Left ventricle myocardium inferior (tissue), 1 donor: ENCODE results near the gene DYSF. TPM values are rescaled to one million over a fixed set of nuclear protein-coding genes. Genes with fewer than 3 reads are reported as not detected.

Experiments
- DNase-seq: peaks from one replicate; pipeline ENCODE4 v3.0.0-alpha.2; 2020
- H3K27ac ChIP-seq: fragments of 200-600 bp; replicated peaks from 2 replicates; pipeline ENCODE4 v1.8.0; 2021
- H3K27me3 ChIP-seq: fragments of 200-600 bp; 2 replicates; pipeline ENCODE4 v1.8.0; 2021; ENCODE audit warnings: low read depth
- H3K36me3 ChIP-seq: fragments of 200-600 bp; 2 replicates; pipeline ENCODE4 v1.8.0; 2021
- H3K4me1 ChIP-seq: fragments of 200-600 bp; 2 replicates; pipeline ENCODE4 v1.8.0; 2021
- H3K4me3 ChIP-seq: fragments of 200-600 bp; 2 replicates; pipeline ENCODE4 v1.8.0; 2021; ENCODE audit warnings: mild to moderate bottlenecking, moderate library complexity
- H3K9me3 ChIP-seq: fragments of 200-600 bp; replicated peaks from 2 replicates; pipeline ENCODE4 v1.8.0; 2021
- intact Hi-C: fragments of 100-400 bp; cut with micrococcal nuclease; formaldehyde crosslinking; loops from one replicate; pipeline ENCODE4 v1.11.0; 2022
- total RNA-seq: library from RNA; stranded (reverse); fragmentation: NEBNext Ultra II Directional; extraction: Animal tissue kit (Norgen Biotek cat#: 25700); gene quantifications from one replicate; pipeline ENCODE4 v1.2.1, GENCODE V29; 2021
- TF ChIP-seq, protein P1 (sequence below): fragments of 200-600 bp; IDR thresholded peaks from 2 replicates; pipeline ENCODE4 v1.8.0; 2021; ENCODE audit warnings: antibody characterized with exemption, mild to moderate bottlenecking, borderline replicate concordance
- donor health status: DM: no; HTN: yes; CAD: no; lungs with severe emphysema.

DYSF gene
- total RNA-seq, 1 donor from 2014 or later, result 48.2 TPM

DNA sequence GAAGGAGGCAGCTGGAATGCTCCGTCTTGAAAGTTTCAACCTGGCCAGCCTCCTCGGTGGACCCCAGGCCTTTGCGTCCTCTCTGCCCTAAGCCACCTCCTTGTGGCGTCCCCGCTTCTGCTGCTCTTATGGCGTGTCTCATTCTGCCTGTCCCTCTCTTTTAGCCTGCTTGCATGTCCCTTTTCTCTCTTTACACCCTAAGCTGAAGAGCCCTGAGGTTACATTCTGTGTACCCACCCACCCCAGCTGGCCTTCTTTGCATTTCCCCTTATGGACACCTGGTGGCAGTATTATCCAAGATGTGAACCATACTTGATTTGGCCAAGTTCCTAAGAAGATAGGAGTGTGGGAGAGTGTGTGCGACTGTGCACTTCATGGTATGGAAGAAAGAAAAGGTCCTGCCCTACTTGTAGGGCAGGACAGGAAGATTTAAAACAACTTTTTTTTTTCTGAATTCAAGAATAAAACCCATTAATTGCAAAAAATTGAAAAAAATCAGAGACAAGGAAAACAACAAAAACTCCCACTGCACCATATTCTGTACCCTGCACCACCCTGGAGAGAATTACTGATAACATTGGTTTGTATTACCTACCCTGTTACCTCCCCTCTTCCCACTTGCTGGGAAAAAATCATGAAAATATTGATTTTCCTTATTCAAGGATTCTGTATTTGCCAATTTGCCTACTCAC, 77.4 kb downstream of the DYSF start:
- no peak for DNase-seq
- intact Hi-C loops, result no loop called here
- Histone ChIP-seq H3K4me3 (no peak overlapping the region), H3K36me3 (peaks cover 58% of the 10 kb centered on the region), H3K27ac (no peak overlapping the region), H3K9me3 (no peaks in the 10 kb centered on the region), H3K27me3 (no peaks in the 10 kb centered on the region), H3K4me1 (peaks cover 6% of the 10 kb centered on the region)
- TF ChIP-seq, protein P1, sequence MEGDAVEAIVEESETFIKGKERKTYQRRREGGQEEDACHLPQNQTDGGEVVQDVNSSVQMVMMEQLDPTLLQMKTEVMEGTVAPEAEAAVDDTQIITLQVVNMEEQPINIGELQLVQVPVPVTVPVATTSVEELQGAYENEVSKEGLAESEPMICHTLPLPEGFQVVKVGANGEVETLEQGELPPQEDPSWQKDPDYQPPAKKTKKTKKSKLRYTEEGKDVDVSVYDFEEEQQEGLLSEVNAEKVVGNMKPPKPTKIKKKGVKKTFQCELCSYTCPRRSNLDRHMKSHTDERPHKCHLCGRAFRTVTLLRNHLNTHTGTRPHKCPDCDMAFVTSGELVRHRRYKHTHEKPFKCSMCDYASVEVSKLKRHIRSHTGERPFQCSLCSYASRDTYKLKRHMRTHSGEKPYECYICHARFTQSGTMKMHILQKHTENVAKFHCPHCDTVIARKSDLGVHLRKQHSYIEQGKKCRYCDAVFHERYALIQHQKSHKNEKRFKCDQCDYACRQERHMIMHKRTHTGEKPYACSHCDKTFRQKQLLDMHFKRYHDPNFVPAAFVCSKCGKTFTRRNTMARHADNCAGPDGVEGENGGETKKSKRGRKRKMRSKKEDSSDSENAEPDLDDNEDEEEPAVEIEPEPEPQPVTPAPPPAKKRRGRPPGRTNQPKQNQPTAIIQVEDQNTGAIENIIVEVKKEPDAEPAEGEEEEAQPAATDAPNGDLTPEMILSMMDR, result peak; percentile 70

DNA sequence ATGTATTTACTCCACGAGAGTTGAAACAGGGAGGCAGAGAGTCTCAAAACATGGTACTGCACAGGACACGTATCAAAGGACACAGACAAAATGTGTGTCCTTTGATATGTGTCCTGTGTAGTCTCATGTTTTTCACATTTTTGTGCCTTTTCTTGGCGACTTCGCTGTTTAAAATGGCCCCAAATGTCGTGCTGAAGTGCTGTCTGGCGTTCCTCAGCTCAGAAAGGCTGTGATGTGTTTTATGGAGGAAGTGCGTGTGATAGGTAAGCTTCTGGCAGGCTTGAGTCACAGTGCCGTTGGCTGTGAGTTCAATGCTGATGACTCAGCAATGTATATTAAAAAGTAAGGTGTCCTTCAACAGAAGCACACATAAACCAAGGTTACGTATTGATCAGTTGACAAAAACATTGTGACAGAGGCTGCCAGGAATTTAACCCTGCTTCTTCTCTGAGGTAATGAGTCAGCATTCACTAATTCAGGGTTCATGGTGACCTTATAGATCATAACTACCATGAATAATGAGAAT, 78.2 kb downstream of the DYSF start:
- intact Hi-C loops, result no loop called here
- DNase-seq, result no peak
- Histone ChIP-seq H3K4me3 (no peak overlapping the region), H3K9me3 (no peaks in the 10 kb centered on the region), H3K4me1 (peaks cover 6% of the 10 kb centered on the region), H3K27ac (no peak overlapping the region), H3K36me3 (peaks cover 58% of the 10 kb centered on the region), H3K27me3 (no peaks in the 10 kb centered on the region)
- TF ChIP-seq, protein P1, result no peak

DNA sequence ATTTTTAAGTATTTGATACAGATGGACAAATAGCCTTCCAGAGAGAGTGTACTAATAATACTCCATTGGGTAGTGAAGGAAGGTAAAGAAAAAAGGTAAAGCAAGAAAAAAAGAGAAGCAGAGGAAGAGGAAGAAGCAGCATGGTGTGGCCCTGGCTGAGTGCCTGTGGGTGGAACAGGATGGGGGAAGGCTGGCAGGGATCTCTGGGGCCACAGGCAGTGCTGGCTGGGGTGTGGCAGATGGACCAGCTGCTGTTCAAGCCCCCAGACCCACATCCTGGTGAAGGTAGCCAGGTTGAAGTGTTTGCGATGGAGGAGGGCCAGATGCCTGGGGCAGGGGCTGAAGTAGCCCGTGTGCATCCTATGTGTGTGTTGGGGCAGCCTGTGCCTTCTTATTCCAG, 79.0 kb downstream of the DYSF start:
- DNase-seq, result no peak
- TF ChIP-seq, protein P1, result no peak
- H3K27me3 ChIP-seq, result no peaks in the 10 kb centered on the region
- H3K4me1 ChIP-seq, result peaks cover 6% of the 10 kb centered on the region
- H3K36me3 ChIP-seq, result peaks cover 55% of the 10 kb centered on the region
- H3K4me3 ChIP-seq, result no peak overlapping the region
- no peak overlapping the region for H3K27ac ChIP-seq
- intact Hi-C loops, result no loop called here
- no peaks in the 10 kb centered on the region for H3K9me3 ChIP-seq

DNA sequence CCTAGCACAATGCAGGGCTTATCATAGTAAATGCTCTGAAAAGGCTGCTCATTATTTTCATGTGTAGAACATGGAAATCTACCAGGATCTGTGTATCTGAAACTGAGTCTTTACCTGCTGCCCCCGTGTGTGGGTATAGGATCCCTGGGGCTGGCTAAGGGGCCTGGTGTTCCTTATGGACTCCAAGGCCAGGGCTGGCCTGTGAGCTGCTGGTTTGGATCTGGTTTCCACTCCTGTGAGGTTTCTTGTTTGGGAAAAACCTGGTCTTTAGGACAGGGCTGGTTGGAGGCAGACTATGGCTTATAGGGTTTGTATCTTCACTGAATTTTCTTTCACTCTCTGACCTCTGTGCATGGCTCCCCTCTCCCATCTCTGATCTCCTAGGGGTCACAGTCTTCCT, 80.8 kb downstream of the DYSF start:
- peaks cover 45% of the 10 kb centered on the region for H3K36me3 ChIP-seq
- intact Hi-C loops, result no loop called here
- no peaks in the 10 kb centered on the region for H3K9me3 ChIP-seq
- DNase-seq, result no peak
- peaks cover 6% of the 10 kb centered on the region for H3K4me1 ChIP-seq
- TF ChIP-seq, protein P1, result no peak
- no peak overlapping the region for H3K4me3 ChIP-seq
- no peaks in the 10 kb centered on the region for H3K27me3 ChIP-seq
- no peak overlapping the region for H3K27ac ChIP-seq

DNA sequence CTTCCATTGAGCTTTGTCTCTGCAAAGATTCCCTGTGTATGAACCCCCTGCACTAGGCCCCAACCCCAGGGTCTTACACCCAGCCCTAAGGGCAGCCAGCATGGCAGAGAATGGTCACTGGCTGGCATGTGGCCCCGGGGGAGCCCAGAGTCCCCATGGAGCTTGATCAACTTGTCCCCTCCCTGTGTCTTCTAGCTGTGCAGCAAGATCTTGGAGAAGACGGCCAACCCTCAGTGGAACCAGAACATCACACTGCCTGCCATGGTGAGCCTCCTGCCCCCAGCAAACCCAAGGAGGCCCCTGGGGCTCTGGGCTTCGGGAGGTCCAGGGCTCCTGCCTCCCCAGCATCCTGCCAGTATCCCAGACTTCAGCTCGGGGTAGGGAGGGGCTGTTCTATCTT, 81.5 kb downstream of the DYSF start:
- no peaks in the 10 kb centered on the region for H3K27me3 ChIP-seq
- H3K9me3 ChIP-seq, result no peaks in the 10 kb centered on the region
- DNase-seq, result no peak
- peaks cover 6% of the 10 kb centered on the region for H3K4me1 ChIP-seq
- intact Hi-C loops, result no loop called here
- no peak overlapping the region for H3K27ac ChIP-seq
- peaks cover 44% of the 10 kb centered on the region for H3K36me3 ChIP-seq
- TF ChIP-seq, protein P1, result no peak
- H3K4me3 ChIP-seq, result no peak overlapping the region
